Measurements from ENCODE around the gene ZSWIM8. TPM values are rescaled to one million over a fixed set of nuclear protein-coding genes. Genes with fewer than 3 reads are reported as not detected.
"Not testable (repeated sequence)": the region's sequence is repeated elsewhere in the genome, so short reads cannot be mapped to it uniquely, and the experiment has no call there.

The ZSWIM8 gene
- total RNA-seq, 1 experiment from 2014 or later: 30.6 TPM

DNA sequence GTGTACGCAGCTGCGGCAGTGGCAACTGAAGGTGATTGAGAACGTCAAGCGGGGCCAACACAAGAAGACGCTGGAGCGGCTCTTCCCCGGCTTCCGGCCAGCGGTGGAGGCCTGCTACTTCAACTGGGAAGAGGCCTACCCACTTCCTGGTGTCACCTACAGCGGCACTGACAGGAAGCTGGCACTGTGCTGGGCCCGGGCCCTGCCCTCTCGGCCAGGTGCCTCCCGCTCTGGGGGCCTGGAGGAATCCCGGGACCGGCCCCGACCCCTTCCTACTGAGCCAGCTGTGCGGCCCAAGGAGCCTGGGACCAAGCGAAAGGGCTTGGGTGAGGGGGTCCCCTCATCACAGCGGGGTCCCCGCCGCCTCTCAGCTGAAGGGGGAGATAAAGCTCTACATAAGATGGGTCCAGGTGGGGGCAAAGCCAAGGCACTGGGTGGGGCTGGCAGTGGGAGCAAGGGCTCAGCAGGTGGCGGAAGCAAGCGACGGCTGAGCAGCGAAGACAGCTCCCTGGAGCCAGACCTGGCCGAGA is 6.5 kb downstream of the ZSWIM8 start:
- in situ Hi-C loops (cut with HindIII; ENCODE audit: low sequenced_read_pairs): no loop called here
- DNase-seq (ENCODE audit: low spot score): no peak

DNA sequence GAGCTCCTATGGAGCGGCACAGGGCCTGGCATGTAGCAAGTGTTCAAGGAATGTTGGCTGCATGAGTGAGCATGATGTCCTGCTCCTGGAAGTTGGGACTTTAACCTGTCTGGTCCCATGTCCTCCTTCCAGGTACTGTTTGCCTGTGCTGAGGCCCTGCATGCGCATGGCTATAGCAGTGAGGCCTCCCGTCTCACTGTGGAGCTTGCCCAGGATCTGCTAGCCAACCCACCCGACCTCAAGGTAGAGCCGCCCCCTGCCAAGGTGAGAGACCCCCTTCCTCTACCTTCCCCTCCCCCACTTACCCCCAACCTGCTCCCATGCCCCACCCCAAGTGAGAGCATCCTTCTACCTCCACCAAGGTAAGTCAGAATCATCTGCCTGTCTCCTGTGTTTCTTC is 8.1 kb downstream of the ZSWIM8 start:
- DNase-seq (ENCODE audit: low spot score): no peak
- in situ Hi-C loops (cut with HindIII; ENCODE audit: low sequenced_read_pairs): no loop called here

DNA sequence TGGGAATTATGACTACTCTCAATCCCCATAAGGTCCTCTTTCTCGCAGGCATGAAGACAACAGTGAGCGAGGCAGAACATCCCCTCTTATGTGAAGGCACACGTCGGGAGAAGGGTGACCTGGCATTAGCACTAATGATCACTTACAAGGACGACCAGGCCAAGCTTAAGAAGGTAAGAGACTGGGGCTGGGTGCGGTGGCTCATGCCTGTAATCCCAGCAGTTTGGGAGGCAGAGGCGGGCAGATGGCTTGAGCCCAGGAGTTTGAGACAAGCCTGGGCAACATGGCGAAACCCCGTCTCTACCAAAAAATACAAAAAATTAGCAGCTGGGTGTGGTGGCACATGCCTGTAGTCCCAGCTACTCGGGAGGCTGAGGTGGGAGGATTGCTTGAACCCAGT is 10.1 kb downstream of the ZSWIM8 start:
- DNase-seq (ENCODE audit: low spot score); in situ Hi-C loops (cut with HindIII; ENCODE audit: low sequenced_read_pairs): not testable (repeated sequence)

DNA sequence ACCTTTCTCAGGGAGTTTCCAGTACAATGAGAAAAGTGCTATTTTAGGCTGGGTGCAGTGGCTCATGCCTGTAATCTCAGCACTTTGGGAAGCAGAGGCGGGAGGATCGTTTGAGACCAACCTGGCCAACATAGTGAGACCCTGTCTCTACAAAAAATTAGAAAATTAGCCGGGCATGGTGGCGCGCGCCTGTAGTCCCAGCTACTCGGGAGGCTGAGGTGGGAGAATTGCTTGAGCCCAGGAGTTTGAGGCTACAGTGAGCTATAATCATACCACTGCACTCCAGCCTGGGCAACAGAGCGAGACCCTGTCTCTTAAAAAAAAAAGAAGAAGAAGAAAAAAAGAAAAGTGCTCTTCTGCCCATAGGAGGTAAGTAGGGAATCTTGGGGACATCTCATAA is 10.6 kb downstream of the ZSWIM8 start:
- DNase-seq (ENCODE audit: low spot score); in situ Hi-C loops (cut with HindIII; ENCODE audit: low sequenced_read_pairs): not testable (repeated sequence)

DNA sequence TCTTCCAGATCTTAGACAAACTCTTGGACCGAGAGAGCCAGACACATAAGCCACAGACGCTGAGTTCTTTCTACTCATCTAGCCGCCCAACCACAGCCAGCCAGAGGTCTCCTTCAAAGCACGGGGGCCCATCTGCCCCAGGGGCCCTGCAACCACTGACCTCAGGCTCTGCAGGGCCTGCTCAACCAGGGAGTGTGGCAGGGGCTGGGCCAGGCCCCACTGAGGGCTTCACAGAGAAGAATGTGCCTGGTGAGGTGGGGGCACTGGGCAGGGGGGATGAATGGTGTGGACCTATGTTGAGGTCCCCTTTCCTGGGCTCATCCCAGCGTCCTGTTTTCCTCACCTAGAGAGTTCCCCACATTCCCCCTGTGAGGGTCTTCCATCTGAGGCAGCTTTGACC is 11.4 kb downstream of the ZSWIM8 start:
- in situ Hi-C loops (cut with HindIII; ENCODE audit: low sequenced_read_pairs): no loop called here
- DNase-seq (ENCODE audit: low spot score): no peak

DNA sequence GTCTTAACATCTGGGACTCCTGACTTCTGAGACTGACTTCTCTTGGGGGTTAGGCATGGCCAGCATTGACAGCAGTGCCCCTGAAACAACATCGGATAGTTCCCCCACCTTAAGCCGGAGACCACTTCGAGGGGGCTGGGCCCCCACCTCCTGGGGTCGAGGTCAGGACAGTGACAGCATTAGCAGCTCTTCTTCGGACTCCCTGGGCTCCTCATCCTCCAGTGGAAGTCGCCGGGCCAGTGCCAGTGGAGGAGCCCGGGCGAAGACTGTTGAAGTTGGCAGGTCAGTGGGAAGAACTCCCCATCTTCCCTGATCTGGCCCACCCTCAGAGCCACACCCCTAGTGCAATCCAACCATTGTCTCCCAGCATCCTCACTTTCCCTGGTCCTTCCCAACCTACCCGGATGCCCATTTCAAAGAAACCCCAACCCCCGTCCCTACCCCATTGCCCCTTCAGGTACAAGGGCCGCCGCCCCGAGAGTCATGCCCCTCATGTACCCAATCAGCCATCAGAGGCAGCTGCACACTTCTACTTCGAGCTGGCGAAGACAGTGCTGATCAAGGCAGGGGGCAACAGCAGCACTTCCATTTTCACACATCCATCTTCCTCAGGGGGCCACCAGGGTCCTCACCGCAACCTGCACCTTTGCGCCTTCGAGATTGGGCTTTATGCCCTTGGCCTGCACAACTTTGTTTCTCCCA is 12.1 kb downstream of the ZSWIM8 start:
- no peak for DNase-seq (ENCODE audit: low spot score)
- in situ Hi-C loops (cut with HindIII; ENCODE audit: low sequenced_read_pairs): no loop called here

DNA sequence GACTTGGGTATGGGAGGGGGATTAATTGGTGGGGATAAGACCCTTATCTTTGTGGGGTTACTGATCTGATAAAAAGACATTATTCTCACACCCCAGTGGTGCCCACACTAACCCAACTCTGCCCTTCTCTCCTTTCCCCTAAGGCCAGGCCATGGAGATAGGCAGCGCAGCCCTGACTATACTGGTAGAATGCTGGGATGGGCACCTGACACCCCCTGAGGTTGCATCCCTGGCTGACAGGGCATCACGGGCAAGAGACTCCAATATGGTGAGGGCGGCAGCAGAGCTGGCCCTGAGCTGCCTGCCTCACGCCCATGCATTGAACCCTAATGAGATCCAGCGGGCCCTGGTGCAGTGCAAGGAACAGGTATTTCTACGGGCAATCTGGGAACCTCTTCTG is 12.7 kb downstream of the ZSWIM8 start:
- in situ Hi-C loops (cut with HindIII; ENCODE audit: low sequenced_read_pairs): no loop called here
- DNase-seq (ENCODE audit: low spot score): no peak

DNA sequence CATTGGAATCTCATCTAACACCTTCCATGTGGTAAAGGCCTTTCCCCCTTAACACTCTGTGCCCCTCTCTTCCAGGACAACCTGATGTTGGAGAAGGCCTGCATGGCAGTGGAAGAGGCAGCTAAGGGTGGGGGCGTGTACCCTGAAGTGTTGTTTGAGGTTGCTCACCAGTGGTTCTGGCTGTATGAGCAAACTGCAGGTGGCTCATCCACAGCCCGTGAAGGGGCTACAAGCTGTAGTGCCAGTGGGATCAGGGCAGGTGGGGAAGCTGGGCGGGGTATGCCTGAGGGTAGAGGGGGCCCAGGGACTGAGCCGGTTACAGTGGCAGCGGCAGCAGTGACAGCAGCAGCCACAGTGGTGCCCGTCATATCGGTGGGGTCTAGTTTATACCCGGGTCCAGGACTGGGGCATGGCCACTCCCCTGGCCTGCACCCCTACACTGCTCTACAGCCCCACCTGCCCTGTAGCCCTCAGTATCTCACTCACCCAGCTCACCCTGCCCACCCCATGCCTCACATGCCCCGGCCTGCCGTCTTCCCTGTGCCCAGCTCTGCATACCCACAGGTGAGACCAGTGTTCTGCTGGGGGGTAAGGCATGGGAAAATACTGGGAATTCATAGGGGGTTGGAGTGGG is 13.6 kb downstream of the ZSWIM8 start:
- in situ Hi-C loops (cut with HindIII; ENCODE audit: low sequenced_read_pairs): no loop called here

DNA sequence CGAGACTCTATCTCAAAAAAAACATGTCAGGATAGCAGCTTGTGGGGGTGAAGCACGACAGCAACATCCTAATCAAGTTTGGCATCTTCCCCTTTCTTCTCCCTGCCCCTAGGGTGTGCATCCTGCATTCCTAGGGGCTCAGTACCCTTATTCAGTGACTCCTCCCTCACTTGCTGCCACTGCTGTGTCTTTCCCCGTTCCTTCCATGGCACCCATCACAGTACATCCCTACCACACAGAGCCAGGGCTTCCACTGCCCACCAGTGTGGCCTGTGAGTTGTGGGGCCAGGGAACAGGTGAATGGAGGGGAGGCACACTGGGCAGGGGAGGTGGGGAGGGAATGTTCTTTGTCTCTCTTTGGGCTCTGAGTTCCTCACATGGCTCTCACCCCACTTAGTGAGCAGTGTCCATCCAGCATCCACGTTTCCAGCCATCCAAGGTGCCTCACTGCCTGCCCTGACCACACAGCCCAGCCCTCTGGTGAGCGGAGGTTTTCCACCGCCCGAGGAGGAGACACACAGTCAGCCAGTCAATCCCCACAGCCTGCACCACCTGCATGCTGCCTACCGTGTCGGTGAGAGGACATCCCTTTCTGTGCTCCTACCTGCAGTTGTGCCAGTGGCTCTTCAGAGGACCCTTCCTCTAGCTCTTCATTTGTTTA is 14.6 kb downstream of the ZSWIM8 start:
- in situ Hi-C loops (cut with HindIII; ENCODE audit: low sequenced_read_pairs): no loop called here
- DNase-seq (ENCODE audit: low spot score): no peak

More for the DNA sequence above, 13.6 kb downstream of the ZSWIM8 start:
- no peak for DNase-seq (ENCODE audit: low spot score)

DNA sequence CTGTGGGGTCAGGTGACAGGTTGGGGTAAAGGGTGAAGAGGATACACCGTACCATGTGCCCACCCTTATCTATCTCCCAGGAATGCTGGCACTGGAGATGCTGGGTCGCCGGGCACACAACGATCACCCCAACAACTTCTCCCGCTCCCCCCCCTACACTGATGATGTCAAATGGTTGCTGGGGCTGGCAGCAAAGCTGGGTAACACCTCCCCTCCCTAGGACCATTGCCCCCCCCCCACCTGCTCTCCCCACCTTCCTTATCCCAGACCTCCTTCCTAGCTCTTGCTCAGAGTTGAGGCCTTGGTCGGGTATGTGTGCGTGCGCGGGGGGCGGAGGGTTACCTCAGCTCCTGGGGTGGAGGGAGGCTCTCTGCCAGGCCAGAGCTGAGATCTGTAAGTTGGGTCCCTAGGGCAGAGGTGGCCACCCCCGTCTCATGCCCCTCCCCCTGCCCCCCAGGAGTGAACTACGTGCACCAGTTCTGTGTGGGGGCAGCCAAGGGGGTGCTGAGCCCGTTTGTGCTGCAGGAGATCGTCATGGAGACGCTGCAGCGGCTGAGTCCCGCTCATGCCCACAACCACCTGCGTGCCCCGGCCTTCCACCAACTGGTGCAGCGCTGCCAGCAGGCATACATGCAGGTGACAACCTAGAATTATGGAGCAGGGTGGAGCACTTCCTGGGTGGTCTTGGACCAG is 15.3 kb downstream of the ZSWIM8 start:
- in situ Hi-C loops (cut with HindIII; ENCODE audit: low sequenced_read_pairs): no loop called here
- no peak for DNase-seq (ENCODE audit: low spot score)

DNA sequence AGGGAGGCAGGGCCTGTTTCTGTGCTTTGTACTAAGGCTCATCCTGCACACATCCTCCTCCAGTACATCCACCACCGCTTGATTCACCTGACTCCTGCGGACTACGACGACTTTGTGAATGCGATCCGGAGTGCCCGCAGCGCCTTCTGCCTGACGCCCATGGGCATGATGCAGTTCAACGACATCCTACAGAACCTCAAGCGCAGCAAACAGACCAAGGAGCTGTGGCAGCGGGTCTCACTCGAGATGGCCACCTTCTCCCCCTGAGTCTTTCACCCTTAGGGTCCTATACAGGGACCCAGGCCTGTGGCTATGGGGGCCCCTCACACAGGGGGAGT is 15.8 kb downstream of the ZSWIM8 start:
- no peak for DNase-seq (ENCODE audit: low spot score)
- in situ Hi-C loops (cut with HindIII; ENCODE audit: low sequenced_read_pairs): no loop called here

DNA sequence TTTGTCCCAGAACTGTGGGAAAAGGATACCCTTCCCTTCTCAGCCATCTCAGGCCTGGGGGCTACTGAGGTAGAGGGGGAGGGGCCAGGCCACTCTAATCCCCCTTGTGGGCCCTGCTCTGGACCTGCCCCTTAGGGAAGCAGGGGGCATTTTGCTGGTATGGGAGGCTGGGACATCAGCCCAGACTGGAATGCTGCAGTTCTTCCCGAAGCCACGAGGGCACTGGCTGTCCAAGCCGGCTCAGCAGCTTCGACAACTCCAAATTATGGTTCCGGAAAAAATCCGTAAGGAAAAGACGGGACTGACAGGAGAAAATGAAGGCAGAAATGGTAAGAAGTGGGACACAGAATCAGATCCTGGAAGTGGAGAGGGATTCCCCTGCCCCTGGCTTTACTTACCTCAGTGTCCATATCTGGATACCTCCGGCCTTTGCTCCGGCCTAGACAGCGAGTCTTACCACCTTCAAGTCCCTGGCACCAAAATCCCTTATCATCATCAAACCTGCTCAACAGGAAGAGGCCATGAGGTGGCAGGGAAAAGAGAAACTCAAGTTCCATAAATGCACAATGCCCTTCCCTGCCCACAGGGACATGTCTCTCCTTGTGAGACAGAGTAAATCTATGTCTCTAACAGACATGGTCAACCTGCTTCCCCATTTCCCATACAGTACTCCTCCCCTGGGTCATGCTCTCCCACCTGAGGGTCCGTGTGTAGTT is 17.0 kb downstream of the ZSWIM8 start:
- in situ Hi-C loops (cut with HindIII; ENCODE audit: low sequenced_read_pairs): no loop called here
- DNase-seq (ENCODE audit: low spot score): no peak

DNA sequence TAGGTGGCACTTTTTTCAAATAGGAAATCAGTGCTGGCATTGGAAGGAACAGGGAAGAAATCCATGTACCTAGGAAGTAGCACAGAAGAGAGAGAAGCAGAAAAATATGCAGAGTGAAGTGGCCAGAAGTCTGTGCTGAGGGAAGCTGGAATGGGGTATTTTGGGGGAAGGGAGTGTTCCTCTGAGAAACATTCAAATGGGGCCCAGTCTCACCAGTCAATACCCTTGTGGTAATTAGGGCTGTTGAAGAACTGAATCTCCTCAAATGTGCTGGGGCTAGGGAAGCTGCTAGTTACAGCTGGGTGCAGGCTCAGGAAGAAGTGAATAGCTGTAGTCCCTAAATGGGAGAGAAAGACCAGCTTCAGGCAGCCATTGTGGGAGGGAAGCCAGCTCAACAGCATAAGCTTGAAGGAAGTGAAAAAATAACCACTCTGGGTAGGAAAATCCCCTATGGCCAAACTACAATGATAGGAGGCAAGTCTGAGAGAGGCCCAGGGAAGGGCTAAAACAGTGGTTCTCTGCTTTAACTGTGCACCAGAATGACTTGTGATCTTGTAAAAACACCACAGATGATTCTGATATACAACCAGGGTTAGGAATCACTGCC is 18.4 kb downstream of the ZSWIM8 start:
- no peak for DNase-seq (ENCODE audit: low spot score)
- in situ Hi-C loops (cut with HindIII; ENCODE audit: low sequenced_read_pairs): no loop called here

DNA sequence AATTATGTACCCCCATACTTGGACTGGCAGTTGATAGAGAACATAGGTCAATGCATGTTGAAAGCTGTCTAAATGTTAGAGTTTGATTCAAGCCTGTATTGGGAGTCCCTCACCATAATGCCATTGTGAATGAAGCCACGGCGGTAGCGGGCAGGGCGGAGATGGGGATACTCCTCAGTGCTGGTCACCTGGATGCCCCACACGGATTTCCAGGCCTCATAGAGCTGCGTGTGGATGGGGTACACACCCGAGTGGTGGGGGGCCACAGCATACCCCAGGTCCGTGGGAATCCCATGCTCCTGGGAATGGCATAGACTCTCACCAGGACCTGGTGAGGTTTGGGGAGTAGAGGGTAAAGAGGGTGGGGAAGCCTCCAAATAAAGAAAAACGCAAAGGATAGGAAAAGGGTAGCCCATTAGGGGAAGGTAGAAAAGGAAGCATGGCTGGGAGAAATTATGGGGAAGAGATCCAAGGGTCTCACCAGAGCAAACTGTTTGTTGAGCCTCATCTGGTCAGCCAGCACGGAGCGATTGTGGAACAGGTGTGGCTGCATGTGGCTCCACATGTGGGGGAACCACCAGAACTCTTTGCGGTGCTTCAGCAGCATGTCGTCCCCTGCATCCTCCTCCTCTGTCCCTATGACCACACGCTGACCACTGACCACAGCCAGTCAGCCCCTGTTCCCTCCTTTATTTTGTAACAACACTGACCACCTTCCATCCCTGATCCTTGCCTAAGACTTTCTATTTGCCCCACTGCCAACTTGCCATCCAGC is 21.0 kb downstream of the ZSWIM8 start:
- in situ Hi-C loops (cut with HindIII; ENCODE audit: low sequenced_read_pairs): no loop called here

DNA sequence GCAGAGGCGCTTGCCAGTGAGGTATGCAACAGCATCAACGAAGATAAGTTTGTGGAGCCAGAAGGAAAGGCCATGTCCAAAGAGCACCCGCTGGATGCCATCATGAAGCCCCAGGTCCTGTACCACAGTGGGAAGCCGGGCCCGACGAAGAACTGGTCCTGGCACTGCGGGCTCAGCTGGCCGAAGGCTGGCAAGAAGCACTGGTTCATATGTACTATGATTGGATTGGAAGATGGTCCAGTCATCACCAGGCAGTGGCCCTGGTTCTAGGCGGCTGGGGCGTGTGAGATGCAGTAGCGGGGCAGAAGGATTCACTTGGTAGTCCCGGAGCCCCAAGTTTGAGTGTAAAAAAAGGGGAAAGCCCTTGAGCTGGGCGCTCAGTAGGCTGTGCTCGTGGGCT is 22.1 kb downstream of the ZSWIM8 start:
- in situ Hi-C loops (cut with HindIII; ENCODE audit: low sequenced_read_pairs): no loop called here
- DNase-seq (ENCODE audit: low spot score): no peak

More for the DNA sequence above, 21.0 kb downstream of the ZSWIM8 start:
- DNase-seq (ENCODE audit: low spot score): no peak

DNA sequence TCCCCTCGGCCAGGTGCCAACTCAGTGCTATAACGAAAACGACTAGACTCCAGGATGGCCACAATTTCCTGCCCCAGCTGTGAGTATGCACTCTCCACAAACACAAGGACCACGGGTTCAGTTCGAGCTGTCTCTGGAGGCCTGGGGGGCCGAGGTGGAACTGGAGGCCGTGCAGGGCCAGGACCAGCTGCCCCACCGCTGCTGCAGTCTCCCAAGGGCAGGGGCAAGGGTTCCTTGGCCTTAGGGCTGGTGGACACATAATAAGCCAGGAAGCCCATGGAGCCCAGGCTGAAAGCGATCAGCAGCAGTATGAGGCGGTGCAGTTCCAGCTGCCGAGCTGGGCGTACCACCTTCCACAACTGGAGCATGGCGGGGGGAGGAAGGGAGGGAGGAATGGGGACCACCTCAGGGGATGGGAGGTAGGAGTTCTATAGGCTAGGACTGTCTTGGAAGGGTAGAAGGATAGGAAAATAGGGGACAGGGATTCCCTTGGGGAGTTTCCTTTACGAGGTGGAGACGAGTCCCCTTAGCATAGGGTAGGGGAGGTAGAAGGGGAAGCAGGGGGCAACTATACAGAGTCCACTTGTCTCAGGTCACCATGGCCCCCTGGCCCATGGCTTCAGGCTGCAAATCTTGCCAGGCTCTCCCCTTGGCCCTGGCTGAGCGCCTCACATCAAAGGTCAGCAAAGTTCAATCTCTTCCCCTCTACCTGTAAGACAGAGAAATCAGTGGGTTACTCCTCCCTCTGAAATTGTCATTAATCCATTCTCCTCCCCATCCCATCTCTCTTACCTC is 22.8 kb downstream of the ZSWIM8 start:
- in situ Hi-C loops (cut with HindIII; ENCODE audit: low sequenced_read_pairs): no loop called here
- DNase-seq (ENCODE audit: low spot score): no peak

DNA sequence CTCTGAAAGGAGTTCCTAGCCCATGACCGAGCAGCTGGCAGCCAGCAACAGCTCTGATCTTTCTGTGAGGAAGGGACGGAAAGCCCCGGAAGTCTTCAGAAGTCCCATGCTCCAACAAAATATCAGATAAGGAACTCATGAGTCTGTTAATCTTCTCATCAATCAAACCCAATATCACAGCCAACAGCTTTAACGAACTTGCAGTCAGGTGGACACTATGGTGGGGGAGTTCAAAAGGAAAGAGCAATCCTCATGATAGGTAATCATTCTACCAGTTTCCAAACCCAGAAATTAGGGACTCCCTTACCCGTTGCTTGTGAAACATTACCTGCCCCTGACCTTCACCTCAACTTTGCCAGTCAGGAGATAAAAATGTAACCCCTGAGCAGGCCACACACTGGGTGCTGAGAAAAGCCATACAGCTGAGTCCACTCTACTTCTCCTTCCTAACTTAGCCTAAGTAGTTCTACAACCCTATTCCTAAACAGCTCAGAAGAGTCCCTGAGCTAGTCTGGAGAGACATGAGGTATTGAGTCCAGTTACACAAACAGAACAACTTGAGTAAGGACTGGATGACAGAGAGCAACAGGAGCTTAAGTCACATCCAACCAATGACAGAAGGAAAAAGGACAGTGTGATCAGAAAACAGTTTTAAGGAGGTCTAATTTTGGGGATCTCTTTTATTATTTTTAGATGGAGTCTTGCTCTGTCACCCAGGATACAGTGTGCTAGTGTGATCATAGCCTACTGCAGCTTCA is 23.8 kb downstream of the ZSWIM8 start:
- in situ Hi-C loops (cut with HindIII; ENCODE audit: low sequenced_read_pairs): no loop called here
- no peak for DNase-seq (ENCODE audit: low spot score)
